HG03432 (cell line): ENCODE measurements around the gene TRAF3IP1.
"Not testable (repeated sequence)": the region's sequence is repeated elsewhere in the genome, so short reads cannot be mapped to it uniquely, and the experiment has no call there.

Source experiments
- ATAC-seq: cut with Tn5 transposase; IDR thresholded peaks from one replicate; pipeline ENCODE4 v1.9.1; 2021; ENCODE audit warnings: mild to moderate bottlenecking, moderate library complexity; ENCODE audit not compliant: unreplicated experiment

TRAF3IP1 gene

GRCh38 chr2:238405217-238405555, 84.9 kb downstream of the TRAF3IP1 start:
- ATAC-seq, result not testable (repeated sequence)

GRCh38 chr2:238406221-238406997, 86.1 kb downstream of the TRAF3IP1 start:
- ATAC-seq, result no peak

DNA sequence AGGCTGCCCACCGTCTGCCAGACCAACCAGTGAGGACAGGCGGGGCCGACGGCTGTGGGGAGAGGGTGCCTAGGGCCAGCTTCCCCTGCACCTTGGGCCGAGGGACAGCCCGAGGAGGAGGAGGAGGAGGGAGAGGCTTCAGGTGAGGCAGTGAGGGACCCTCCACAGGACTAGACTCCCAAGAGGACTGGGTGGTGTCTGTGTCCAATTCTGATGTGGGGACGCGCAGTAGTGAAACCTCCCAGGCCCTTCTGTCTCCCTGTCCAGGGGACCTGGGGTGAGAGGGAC, 86.6 kb downstream of the TRAF3IP1 start:
- ATAC-seq, result no peak

DNA sequence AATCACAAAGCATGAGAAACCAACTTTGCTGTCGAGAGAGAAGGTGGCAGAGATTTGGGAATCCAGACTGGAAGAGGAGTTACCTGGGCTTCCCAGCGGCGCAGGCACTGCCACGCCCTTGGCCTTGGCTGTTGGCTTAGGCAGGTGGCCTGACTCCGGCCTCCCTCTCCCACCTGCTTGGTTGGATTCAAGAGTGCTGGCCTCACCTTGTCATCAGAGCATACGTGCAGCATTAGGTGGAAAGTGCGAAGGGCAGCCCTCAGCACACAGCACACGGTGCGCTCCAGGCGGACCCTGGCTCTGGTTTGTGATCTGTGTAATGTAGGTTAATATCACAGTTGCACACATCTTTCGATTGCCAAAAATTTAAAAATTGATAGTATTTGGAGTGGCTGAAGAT, 87.2 kb downstream of the TRAF3IP1 start:
- ATAC-seq, result no peak

DNA sequence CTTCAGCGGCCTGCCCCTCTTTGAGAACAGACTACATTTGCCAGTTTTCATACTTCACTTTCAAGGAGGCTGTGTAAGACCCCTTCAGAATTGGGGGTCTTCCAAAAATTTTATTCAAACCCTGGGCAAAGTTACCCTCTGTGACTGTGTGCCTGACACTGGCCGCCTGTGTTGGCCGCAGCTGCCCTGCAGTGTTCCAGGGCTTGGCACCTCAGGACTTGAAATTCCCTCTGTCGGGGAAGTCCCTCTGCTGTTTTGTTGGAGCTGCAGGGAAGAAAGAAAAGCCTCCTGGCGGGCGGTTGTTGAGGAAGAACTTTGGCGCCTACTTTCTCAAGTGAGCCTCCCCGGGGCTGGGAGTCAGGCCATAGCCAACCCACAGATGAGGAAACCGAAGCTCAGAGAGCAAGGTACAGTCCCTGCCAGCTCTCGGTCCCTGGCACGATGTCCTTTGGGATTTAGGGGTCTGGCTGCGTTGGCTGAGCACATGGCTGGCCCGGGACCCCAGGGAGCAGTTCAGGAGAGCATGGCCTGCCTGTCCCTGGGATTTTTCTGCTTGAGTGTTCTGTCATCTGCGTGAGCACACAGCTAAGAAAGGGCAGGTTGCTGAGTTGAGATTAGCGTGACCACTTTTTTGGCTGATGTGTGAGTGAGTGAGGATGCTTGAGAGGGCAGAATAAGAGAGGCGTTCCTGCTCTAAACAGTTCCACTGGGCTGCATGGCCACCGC, 88.5 kb downstream of the TRAF3IP1 start:
- ATAC-seq, result no peak

DNA sequence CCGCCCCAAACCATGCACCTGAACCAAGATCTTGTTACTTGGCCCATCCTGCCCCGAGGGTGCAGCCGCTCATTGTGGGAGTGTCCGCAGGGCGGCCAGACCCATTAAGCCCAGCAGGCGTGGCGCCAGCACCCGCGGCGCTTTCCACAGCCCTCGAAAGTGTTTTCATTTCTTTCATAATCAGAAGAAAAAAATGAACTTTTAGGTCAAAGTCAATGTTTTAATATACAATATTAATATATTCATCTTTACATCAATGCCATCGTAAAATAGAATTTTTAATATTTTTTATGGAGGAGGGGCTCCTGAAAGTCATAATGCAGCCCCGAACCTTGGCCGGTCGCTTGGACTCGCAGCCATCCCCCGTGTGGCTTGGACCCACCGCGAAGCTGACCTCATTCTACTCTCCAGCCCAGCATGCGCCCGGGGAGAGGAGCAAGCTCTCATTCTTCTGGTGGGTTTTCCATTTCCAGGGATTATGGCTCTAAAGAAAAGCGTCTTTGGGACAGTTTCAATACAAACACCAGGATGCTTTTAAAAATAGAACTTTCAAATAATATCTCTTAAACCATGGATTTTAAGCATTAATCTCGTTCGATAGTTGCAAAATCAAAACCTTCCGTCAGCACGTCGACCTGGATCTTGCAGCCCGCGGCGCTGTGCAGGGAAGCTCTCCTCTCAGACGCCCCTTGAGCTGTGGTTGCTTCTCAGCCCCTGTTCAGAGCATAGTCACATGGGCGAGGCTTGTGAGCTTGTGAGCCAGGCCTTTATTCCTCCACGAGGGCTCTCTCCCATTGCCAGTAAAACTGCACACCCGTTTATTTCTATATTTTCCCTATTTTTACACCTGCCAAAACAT, 89.3 kb downstream of the TRAF3IP1 start:
- no peak for ATAC-seq

DNA sequence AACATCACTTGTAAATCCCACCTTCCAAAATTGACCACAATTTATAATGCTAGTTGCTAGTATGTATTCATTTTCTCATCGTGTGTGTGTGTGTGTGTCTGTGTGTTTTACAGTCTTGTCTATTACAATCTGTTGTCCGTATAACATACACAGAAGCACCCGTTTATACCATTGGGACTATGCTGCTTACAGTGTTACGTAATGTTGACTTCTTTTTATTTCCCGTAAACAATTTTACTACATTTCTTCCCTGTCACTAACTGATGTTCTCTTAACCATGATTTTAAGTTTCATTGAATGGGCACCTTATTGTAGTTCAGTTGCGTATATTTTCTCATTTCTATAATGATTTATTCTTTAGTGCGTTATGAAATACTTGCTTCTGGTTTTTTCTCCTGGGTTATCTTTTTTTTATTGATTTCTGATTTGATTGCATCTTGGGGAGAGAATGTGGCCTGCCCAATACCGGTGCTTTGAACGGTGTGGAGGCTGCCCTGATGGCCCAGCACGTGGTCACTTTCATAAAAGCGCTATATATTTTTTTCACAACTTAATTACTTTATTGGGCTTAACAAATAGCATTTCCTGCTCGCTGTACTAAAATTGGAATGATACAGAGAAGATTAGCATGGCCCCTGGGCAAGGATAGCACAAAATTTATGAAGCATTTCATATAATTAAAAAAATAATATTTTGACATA, 91.9 kb downstream of the TRAF3IP1 start:
- no peak for ATAC-seq

DNA sequence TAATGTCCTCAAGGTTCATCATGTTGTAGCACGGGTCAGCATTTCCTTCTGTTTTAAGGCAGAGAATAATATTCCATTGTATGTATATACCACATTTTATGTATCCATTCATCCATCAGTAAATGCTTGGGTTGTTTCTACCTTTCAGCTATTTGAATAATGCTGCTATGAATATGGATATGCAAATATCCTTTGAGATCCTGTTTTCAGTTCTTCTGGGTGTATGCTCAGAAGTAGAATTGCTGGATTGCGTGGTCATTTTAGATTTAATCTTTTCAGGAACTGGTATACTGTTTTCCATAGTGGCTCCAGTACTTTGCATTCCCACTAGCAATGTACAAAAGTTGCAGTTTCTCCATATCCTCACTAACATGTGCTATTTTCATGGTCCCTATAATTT, 93.0 kb downstream of the TRAF3IP1 start:
- no peak for ATAC-seq

DNA sequence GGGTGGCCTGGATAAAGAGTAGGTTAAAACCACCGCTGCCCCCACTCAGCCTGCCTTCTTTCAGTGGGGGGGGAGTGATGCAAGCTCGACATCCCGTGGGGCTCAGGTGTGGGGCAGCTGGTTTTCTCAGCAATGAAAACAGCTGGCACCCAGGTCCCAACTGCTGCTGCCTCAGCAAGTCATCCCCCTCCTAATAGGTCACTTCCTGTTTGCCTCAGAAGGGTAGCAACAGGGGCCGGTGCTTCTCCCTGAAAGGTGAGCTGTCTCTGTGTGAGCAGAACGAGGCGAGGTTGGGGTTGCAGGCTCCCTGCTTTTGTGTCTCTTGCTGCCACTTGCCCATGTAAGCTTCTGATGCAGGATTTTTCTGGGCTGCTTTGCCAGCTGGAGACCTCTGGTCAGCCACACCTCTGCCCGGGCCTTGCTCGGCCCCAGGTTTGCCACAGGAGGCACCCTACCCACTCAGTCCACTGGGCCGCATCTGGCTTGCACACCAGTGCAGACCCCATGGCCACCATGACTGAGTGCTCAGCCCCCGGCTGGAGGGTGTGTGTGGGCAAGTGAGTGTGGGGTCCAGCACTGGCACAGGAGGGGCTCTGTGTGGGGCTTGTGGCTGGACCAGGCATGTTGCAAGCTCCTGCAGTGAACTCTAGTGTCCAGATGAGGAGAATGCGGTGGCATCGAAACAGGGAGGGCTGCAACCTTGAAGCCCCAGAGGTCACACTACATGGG, 94.9 kb downstream of the TRAF3IP1 start:
- ATAC-seq, result no peak

- ATAC-seq, result no peak
These were observed 95.6 kb downstream of the TRAF3IP1 start for GRCh38 chr2:238415893-238416292.

DNA sequence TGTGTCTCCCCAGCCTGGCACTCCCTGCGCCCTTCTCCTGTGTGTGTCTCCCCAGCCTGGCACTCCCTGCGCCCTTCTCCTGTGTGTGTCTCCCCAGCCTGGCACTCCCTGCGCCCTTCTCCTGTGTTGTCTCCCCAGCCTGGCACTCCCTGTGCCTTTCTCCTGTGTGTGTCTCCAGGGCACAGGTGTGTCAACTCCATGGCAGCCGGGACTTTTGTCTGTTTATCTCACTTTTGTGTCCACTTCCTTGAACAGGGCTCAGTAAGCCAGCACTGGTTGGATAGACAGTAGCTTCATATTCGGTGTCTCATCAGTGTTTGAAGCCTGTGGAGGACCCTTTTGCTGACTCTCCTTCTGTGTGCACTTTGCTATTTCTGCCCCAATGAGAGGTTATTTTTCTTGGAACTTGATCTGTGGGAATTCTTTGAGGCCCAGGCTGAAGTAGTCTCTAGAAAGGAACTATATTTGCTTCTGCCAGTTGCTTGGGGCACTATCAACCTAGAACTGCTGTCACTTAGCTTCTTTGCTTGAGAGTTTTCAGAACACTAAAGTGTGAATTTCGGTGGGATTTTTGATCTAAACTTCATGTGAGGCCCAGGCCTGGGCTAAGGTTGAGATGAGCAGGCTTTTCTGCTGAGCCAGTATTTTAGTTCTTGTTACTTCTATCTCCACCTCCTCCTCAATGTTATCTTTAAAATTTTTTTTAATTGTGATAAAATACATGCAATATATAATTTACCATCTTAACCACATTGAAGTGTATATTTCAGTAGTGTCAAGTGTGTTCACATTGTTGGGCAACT, 98.1 kb downstream of the TRAF3IP1 start:
- no peak for ATAC-seq

GRCh38 chr2:238418999-238419546, 98.8 kb downstream of the TRAF3IP1 start:
- ATAC-seq, result no peak

- no peak for ATAC-seq
These were observed 100.1 kb downstream of the TRAF3IP1 start for GRCh38 chr2:238420442-238420841.

- ATAC-seq, result no peak
These were observed 100.8 kb downstream of the TRAF3IP1 start for GRCh38 chr2:238420878-238421694.

GRCh38 chr2:238421695-238422035, 101.3 kb downstream of the TRAF3IP1 start:
- no peak for ATAC-seq

DNA sequence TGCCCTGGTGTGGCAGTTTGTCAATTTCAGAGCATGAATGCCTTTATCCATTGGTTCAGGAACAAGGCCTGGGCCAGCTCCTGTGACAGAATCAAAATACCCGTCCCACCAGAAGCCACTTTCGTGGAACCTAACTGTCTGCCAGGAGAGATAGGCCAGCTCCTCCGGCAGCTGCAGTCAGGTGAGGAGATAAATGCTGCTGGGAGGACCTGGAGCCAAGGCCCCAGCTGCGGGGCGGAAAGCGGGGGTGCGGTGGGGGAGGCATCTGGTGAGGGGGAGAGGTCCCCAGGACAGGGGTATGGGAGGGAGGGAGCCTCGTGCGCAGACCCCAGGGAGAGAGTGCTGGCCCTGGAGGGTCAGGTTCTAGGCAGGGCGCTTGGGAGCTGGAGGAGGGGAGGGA, 102.0 kb downstream of the TRAF3IP1 start:
- no peak for ATAC-seq

GRCh38 chr2:238422940-238423339, 102.6 kb downstream of the TRAF3IP1 start:
- no peak for ATAC-seq

- ATAC-seq, result no peak
These were observed 103.4 kb downstream of the TRAF3IP1 start for GRCh38 chr2:238423561-238424312.
